HCT116 (cell line): ENCODE measurements around the gene GAL.

ENCODE experiments used
- EZH2 ChIP-seq: fragments of 200-600 bp; sonication (generic); IDR thresholded peaks from 2 replicates; pipeline ENCODE4 v1.6.1; 2017; ENCODE audit warnings: antibody characterized with exemption, mixed run types
- EZH2phosphoT487 ChIP-seq: fragments of 200-600 bp; IDR thresholded peaks from 2 replicates; pipeline ENCODE4 v1.6.1; 2018; ENCODE audit warnings: antibody characterized with exemption, borderline replicate concordance
- POLR2A ChIP-seq: IDR thresholded peaks from 2 replicates; pipeline ENCODE4 v1.7.0; 2011; ENCODE audit warnings: borderline replicate concordance; ENCODE audit not compliant: insufficient read depth, insufficient read length; ENCODE audit errors: extremely low read depth
- POLR2AphosphoS5 ChIP-seq: IDR thresholded peaks from 2 replicates; pipeline ENCODE4 v1.6.1; 2011; ENCODE audit warnings: mild to moderate bottlenecking, low read depth, low read length, moderate library complexity
- RAD21 ChIP-seq: IDR thresholded peaks from 2 replicates; pipeline ENCODE4 v1.6.1; 2012; ENCODE audit warnings: low read depth, mild to moderate bottlenecking
- SP1 ChIP-seq: IDR thresholded peaks from 2 replicates; pipeline ENCODE4 v1.6.1; 2012; ENCODE audit warnings: low read depth
- YY1 ChIP-seq: IDR thresholded peaks from 2 replicates; pipeline ENCODE4 v1.6.1; 2011; ENCODE audit warnings: low read length, low read depth, moderate library complexity, mild to moderate bottlenecking; ENCODE audit not compliant: insufficient replicate concordance; ENCODE audit errors: extremely low read depth
- ZNF274 ChIP-seq: fragments of 200-500 bp; sonication (Bioruptor generic); IDR thresholded peaks from 2 replicates; pipeline ENCODE4 v1.6.1; 2014; ENCODE audit warnings: mild to moderate bottlenecking, low read depth, low read length, inconsistent platforms
- TF ChIP-seq, protein P1 (sequence below), 3 experiments: fragments of 200-600 bp in 1 of 3; sonication (generic) in 1 of 3; IDR thresholded peaks in 2 of 3; conservative IDR thresholded peaks in 1 of 3; 2 replicates each; pipeline ENCODE4 v1.5.1; 2012 to 2017; ENCODE audit warnings: low read depth in 2 of 3, low read length in 2 of 3, antibody characterized with exemption in 1 of 3, borderline replicate concordance in 1 of 3, control low read depth in 1 of 3, mild to moderate bottlenecking in 1 of 3, mixed read lengths in 1 of 3, mixed run types in 1 of 3, moderate library complexity in 1 of 3; ENCODE audit not compliant: insufficient read depth in 1 of 3
- TF ChIP-seq, protein P2 (sequence below): IDR thresholded peaks from 2 replicates; pipeline ENCODE4 v1.6.1; 2012
- TF ChIP-seq, protein P3 (sequence below): IDR thresholded peaks from 2 replicates; pipeline ENCODE4 v1.6.1; 2012; ENCODE audit warnings: low read depth

DNA sequence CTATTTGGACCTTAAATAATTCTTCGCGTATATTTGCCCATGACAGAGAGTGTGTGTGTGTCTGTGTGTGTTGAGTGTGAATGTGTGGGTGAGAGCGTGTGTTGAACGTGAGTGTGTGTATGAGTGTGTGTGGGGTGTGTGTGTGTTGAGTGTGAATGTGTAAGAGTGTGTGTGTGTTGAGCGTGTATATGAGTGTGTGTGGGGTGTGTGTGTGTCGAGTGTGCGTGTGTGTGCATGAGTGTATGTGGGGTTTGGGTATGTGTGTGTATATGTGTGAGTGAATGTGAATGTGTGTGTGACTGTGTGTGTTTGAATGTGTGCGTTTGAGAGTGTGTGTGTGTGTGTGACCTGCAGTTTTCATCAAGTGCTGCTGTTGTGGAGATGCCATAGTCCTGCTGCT, 26.8 kb downstream of the GAL start:
- TF ChIP-seq RAD21 (no peak), POLR2A (no peak), EZH2phosphoT487 (no peak), YY1 (no peak), ZNF274 (no peak), POLR2AphosphoS5 (no peak), SP1 (no peak), EZH2 (no peak)
- TF ChIP-seq, protein P1, sequence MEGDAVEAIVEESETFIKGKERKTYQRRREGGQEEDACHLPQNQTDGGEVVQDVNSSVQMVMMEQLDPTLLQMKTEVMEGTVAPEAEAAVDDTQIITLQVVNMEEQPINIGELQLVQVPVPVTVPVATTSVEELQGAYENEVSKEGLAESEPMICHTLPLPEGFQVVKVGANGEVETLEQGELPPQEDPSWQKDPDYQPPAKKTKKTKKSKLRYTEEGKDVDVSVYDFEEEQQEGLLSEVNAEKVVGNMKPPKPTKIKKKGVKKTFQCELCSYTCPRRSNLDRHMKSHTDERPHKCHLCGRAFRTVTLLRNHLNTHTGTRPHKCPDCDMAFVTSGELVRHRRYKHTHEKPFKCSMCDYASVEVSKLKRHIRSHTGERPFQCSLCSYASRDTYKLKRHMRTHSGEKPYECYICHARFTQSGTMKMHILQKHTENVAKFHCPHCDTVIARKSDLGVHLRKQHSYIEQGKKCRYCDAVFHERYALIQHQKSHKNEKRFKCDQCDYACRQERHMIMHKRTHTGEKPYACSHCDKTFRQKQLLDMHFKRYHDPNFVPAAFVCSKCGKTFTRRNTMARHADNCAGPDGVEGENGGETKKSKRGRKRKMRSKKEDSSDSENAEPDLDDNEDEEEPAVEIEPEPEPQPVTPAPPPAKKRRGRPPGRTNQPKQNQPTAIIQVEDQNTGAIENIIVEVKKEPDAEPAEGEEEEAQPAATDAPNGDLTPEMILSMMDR (IDR thresholded peaks at IDR 0.05 in 2 of 3, conservative IDR thresholded peaks at IDR 0.05 in 1 of 3; ENCODE audit: borderline replicate concordance in 1 of 3, insufficient read depth in 1 of 3, low read depth in 2 of 3, low read length in 2 of 3), result no peak
- TF ChIP-seq, protein P2, sequence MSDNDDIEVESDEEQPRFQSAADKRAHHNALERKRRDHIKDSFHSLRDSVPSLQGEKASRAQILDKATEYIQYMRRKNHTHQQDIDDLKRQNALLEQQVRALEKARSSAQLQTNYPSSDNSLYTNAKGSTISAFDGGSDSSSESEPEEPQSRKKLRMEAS, result no peak
- TF ChIP-seq, protein P3, sequence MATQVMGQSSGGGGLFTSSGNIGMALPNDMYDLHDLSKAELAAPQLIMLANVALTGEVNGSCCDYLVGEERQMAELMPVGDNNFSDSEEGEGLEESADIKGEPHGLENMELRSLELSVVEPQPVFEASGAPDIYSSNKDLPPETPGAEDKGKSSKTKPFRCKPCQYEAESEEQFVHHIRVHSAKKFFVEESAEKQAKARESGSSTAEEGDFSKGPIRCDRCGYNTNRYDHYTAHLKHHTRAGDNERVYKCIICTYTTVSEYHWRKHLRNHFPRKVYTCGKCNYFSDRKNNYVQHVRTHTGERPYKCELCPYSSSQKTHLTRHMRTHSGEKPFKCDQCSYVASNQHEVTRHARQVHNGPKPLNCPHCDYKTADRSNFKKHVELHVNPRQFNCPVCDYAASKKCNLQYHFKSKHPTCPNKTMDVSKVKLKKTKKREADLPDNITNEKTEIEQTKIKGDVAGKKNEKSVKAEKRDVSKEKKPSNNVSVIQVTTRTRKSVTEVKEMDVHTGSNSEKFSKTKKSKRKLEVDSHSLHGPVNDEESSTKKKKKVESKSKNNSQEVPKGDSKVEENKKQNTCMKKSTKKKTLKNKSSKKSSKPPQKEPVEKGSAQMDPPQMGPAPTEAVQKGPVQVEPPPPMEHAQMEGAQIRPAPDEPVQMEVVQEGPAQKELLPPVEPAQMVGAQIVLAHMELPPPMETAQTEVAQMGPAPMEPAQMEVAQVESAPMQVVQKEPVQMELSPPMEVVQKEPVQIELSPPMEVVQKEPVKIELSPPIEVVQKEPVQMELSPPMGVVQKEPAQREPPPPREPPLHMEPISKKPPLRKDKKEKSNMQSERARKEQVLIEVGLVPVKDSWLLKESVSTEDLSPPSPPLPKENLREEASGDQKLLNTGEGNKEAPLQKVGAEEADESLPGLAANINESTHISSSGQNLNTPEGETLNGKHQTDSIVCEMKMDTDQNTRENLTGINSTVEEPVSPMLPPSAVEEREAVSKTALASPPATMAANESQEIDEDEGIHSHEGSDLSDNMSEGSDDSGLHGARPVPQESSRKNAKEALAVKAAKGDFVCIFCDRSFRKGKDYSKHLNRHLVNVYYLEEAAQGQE, result no peak
